ENCODE data around the gene NID2. TPM values are rescaled to one million over a fixed set of nuclear protein-coding genes. Genes with fewer than 3 reads are reported as not detected.

NID2 gene
- total RNA-seq, 1 experiment from 2014 or later: 6.6 TPM

GRCh38 chr14:52079239-52079959 lies 10.5 kb upstream of the NID2 start:
- Histone ChIP-seq H3K18ac (ENCODE audit: insufficient read length, low read depth, low read length) (no peak overlapping the region), H4K91ac (ENCODE audit: insufficient read length, low read depth, low read length) (no peak overlapping the region), H3K79me1 (ENCODE audit: insufficient read depth, low read depth, low read length, poor library complexity, severe bottlenecking) (no peaks in the 10 kb centered on the region), H3K27ac (ENCODE audit: insufficient read length, low read depth, low read length) (no peak overlapping the region), H2BK120ac (ENCODE audit: low read depth, low read length, poor library complexity, severe bottlenecking) (no peak overlapping the region), H3K23me2 (ENCODE audit: insufficient read length, low read depth, low read length, poor library complexity, severe bottlenecking) (no peaks in the 10 kb centered on the region), H2AK5ac (ENCODE audit: insufficient read length, low read length) (no peak overlapping the region), H3T11ph (ENCODE audit: low read length) (no peak overlapping the region), H3K4ac (ENCODE audit: low read depth, low read length) (no peak overlapping the region), H2BK20ac (ENCODE audit: low read depth, low read length, poor library complexity, severe bottlenecking) (no peak overlapping the region), H3K4me1 (ENCODE audit: insufficient read depth, low read length) (no peaks in the 10 kb centered on the region), H4K20me1 (ENCODE audit: control insufficient read depth, insufficient read depth, insufficient read length) (no peaks in the 10 kb centered on the region), H3K14ac (ENCODE audit: insufficient read depth, low read length) (no peak overlapping the region), H3K9ac (ENCODE audit: extremely low read depth, insufficient read length, low read length) (no peak overlapping the region), H2AFZ (ENCODE audit: low read length) (no peak overlapping the region), H3K23ac (ENCODE audit: insufficient read length, low read depth, low read length) (no peak overlapping the region), H3K27me3 (ENCODE audit: insufficient read depth, low read length) (no peaks in the 10 kb centered on the region), H4K5ac (ENCODE audit: insufficient read length, low read depth, low read length) (no peak overlapping the region), H2BK15ac (ENCODE audit: low read depth, low read length) (no peak overlapping the region), H3K79me2 (ENCODE audit: insufficient read depth, low read length) (no peaks in the 10 kb centered on the region), H3K56ac (ENCODE audit: insufficient read length, low read depth, low read length) (no peak overlapping the region), H2BK5ac (ENCODE audit: insufficient read length, low read length) (no peak overlapping the region), H4K8ac (replicated peaks; ENCODE audit: insufficient read length, low read depth, low read length) (no peak overlapping the region), H3K9me3 (ENCODE audit: control insufficient read depth, low read depth, low read length) (no peaks in the 10 kb centered on the region), H3K4me2 (ENCODE audit: insufficient read depth, insufficient read length, low read length) (no peak overlapping the region), H2BK12ac (ENCODE audit: insufficient read length, low read depth, low read length) (no peak overlapping the region)
- Mint-ChIP-seq H3K4me1 (0 out of 4 replicates have a peak, but pooled peaks cover 0 to 5% of the 10 kb centered on the region in 2 experiments), H3K9me3 (peaks cover 0 to 4% of the 10 kb centered on the region in 2 experiments; a peak in 1 of 5 replicates), H3K27me3 (ENCODE audit: low read depth) (peaks cover 5% of the 10 kb centered on the region), H3K36me3 (ENCODE audit: insufficient read depth in 1 of 3, low read depth in 3 of 3) (peaks cover 0 to 2% (median 0%) of the 10 kb centered on the region in 3 experiments; a peak in 1 of 7 replicates), H3K27ac (no peak overlapping the region), H3K4me3 (no peak overlapping the region)
- no CpG with 5 or more reads among the region's 7 CpGs for WGBS (ENCODE audit: extremely low coverage, insufficient read length, low lambda C conversion rate)
- no peak for DNase-seq
- TF ChIP-seq, protein P1, sequence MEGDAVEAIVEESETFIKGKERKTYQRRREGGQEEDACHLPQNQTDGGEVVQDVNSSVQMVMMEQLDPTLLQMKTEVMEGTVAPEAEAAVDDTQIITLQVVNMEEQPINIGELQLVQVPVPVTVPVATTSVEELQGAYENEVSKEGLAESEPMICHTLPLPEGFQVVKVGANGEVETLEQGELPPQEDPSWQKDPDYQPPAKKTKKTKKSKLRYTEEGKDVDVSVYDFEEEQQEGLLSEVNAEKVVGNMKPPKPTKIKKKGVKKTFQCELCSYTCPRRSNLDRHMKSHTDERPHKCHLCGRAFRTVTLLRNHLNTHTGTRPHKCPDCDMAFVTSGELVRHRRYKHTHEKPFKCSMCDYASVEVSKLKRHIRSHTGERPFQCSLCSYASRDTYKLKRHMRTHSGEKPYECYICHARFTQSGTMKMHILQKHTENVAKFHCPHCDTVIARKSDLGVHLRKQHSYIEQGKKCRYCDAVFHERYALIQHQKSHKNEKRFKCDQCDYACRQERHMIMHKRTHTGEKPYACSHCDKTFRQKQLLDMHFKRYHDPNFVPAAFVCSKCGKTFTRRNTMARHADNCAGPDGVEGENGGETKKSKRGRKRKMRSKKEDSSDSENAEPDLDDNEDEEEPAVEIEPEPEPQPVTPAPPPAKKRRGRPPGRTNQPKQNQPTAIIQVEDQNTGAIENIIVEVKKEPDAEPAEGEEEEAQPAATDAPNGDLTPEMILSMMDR (conservative IDR thresholded peaks at IDR 0.05): no peak

Measured in H9 (cell line).